HG02759 (cell line): ENCODE measurements around the gene PLBD2.

Experiments used
- ATAC-seq: cut with Tn5 transposase; IDR thresholded peaks from one replicate; pipeline ENCODE4 v1.9.1; 2021; ENCODE audit warnings: mild to moderate bottlenecking, moderate library complexity; ENCODE audit not compliant: unreplicated experiment

The PLBD2 gene

GRCh38 chr12:113358381-113359132 lies at the start of gene PLBD2:
PLBD2 (plus strand) TSS chr12:113358587; CDS start chr12:113358601, 14 bp downstream.
- ATAC-seq: peak; percentile 94

GRCh38 chr12:113310489-113310888 lies 47.9 kb upstream of the PLBD2 start:
- no peak for ATAC-seq

- ATAC-seq: no peak
Measured at GRCh38 chr12:113314121-113314529, 44.3 kb upstream of the PLBD2 start.

- no peak for ATAC-seq
Measured at GRCh38 chr12:113315358-113315757, 43.0 kb upstream of the PLBD2 start.

GRCh38 chr12:113316155-113316554 lies 42.2 kb upstream of the PLBD2 start:
- no peak for ATAC-seq

- ATAC-seq: no peak
Measured at GRCh38 chr12:113317122-113317521, 41.3 kb upstream of the PLBD2 start.

- no peak for ATAC-seq
Measured at GRCh38 chr12:113318046-113318656, 40.2 kb upstream of the PLBD2 start.

- no peak for ATAC-seq
Measured at GRCh38 chr12:113318900-113319628, 39.3 kb upstream of the PLBD2 start.

GRCh38 chr12:113320401-113320800 lies 38.0 kb upstream of the PLBD2 start:
- ATAC-seq: no peak

GRCh38 chr12:113322343-113322742 lies 36.0 kb upstream of the PLBD2 start:
- ATAC-seq: no peak

- ATAC-seq: no peak
Measured at GRCh38 chr12:113325916-113326315, 32.5 kb upstream of the PLBD2 start.

GRCh38 chr12:113326775-113327395 lies 31.5 kb upstream of the PLBD2 start:
- no peak for ATAC-seq

- no peak for ATAC-seq
Measured at GRCh38 chr12:113328368-113328889, 30.0 kb upstream of the PLBD2 start.

- no peak for ATAC-seq
Measured at GRCh38 chr12:113329022-113329790, 29.2 kb upstream of the PLBD2 start.

- ATAC-seq: no peak
Measured at GRCh38 chr12:113329791-113330417, 28.5 kb upstream of the PLBD2 start.

- no peak for ATAC-seq
Measured at GRCh38 chr12:113330505-113330904, 27.9 kb upstream of the PLBD2 start.

- ATAC-seq: no peak
Measured at GRCh38 chr12:113332688-113333417, 25.5 kb upstream of the PLBD2 start.

GRCh38 chr12:113333418-113333750 lies 25.0 kb upstream of the PLBD2 start:
- ATAC-seq: no peak
